KMS-11 (cell line): Measurements from ENCODE around the gene SLC19A1.
A peak's percentile ranks its signal among the peaks of the same experiment; 100 is the strongest.

ENCODE experiments used
- H2AFZ ChIP-seq: fragments of 200-600 bp; sonication (generic); 2 replicates; pipeline ENCODE4 v1.6.1; 2016; ENCODE audit warnings: antibody characterized with exemption, mixed run types, low read depth
- H3K27ac ChIP-seq: fragments of 200-600 bp; sonication (generic); 2 replicates; pipeline ENCODE4 v1.6.1; 2016; ENCODE audit warnings: mild to moderate bottlenecking, mixed run types
- H3K27me3 ChIP-seq: fragments of 200-600 bp; sonication (generic); 2 replicates; pipeline ENCODE4 v1.6.1; 2017; ENCODE audit warnings: mild to moderate bottlenecking, low read depth, mixed run types, moderate library complexity; ENCODE audit not compliant: insufficient read depth
- H3K36me3 ChIP-seq: fragments of 200-600 bp; sonication (generic); 2 replicates; pipeline ENCODE4 v1.6.1; 2017; ENCODE audit warnings: mild to moderate bottlenecking, mixed run types; ENCODE audit not compliant: insufficient read depth
- H3K4me1 ChIP-seq: fragments of 200-600 bp; sonication (generic); 2 replicates; pipeline ENCODE4 v1.6.1; 2016; ENCODE audit warnings: mild to moderate bottlenecking, low read depth, mixed run types; ENCODE audit not compliant: poor library complexity, severe bottlenecking
- H3K4me2 ChIP-seq: fragments of 200-600 bp; sonication (generic); 2 replicates; pipeline ENCODE4 v1.7.0; 2016; ENCODE audit warnings: mild to moderate bottlenecking, mixed run types
- H3K4me3 ChIP-seq: fragments of 200-600 bp; sonication (generic); IDR thresholded peaks from 2 replicates; pipeline ENCODE4 v1.6.1; 2017; ENCODE audit warnings: low read depth, low read length, mixed read lengths; ENCODE audit not compliant: insufficient read depth
- H3K79me2 ChIP-seq: fragments of 200-600 bp; sonication (generic); 2 replicates; pipeline ENCODE4 v1.6.1; 2016; ENCODE audit warnings: low read depth, mixed run types; ENCODE audit not compliant: insufficient read depth
- H3K9ac ChIP-seq: fragments of 200-600 bp; sonication (generic); 2 replicates; pipeline ENCODE4 v1.6.1; 2016; ENCODE audit warnings: mild to moderate bottlenecking, mixed run types
- H4K20me1 ChIP-seq: fragments of 200-600 bp; sonication (generic); 2 replicates; pipeline ENCODE4 v1.6.1; 2016; ENCODE audit warnings: mild to moderate bottlenecking, mixed run types; ENCODE audit not compliant: insufficient read depth
- TF ChIP-seq, protein P1 (sequence below): fragments of 200-600 bp; sonication (generic); conservative IDR thresholded peaks from 2 replicates; pipeline ENCODE4 v1.6.1; 2017; ENCODE audit warnings: low read depth, mild to moderate bottlenecking, antibody characterized with exemption, low read length, moderate library complexity, mixed read lengths

Gene SLC19A1

GRCh38 chr21:45542242-45542666, at the start of gene SLC19A1:
TSS of gene SLC19A1 (minus strand) at chr21:45542440. CDS start at chr21:45537959, 4,481 bp downstream.
- Histone ChIP-seq H3K36me3 (no peaks in the 10 kb centered on the region), H3K4me1 (no peaks in the 10 kb centered on the region), H3K9ac (peak within 1 kb of the TSS; percentile 95), H4K20me1 (no peaks in the 10 kb centered on the region), H3K27me3 (peaks cover 4% of the 10 kb centered on the region; the same call in 1 of the 2 replicates), H3K4me2 (peak within 1 kb of the TSS; percentile 94), H2AFZ (peak within 1 kb of the TSS; percentile 53), H3K27ac (peak within 1 kb of the TSS; percentile 74), H3K4me3 (peak within 1 kb of the TSS; percentile 45), H3K79me2 (peaks cover 38% of the 10 kb centered on the region)
- TF ChIP-seq, protein P1, sequence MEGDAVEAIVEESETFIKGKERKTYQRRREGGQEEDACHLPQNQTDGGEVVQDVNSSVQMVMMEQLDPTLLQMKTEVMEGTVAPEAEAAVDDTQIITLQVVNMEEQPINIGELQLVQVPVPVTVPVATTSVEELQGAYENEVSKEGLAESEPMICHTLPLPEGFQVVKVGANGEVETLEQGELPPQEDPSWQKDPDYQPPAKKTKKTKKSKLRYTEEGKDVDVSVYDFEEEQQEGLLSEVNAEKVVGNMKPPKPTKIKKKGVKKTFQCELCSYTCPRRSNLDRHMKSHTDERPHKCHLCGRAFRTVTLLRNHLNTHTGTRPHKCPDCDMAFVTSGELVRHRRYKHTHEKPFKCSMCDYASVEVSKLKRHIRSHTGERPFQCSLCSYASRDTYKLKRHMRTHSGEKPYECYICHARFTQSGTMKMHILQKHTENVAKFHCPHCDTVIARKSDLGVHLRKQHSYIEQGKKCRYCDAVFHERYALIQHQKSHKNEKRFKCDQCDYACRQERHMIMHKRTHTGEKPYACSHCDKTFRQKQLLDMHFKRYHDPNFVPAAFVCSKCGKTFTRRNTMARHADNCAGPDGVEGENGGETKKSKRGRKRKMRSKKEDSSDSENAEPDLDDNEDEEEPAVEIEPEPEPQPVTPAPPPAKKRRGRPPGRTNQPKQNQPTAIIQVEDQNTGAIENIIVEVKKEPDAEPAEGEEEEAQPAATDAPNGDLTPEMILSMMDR, result no peak

- peaks cover 31% of the 10 kb centered on the region for H3K27me3 ChIP-seq
- H3K36me3 ChIP-seq, result no peaks in the 10 kb centered on the region
- no peaks in the 10 kb centered on the region for H4K20me1 ChIP-seq
- 0 out of 2 replicates have a peak overlapping the region, but pooled peaks have one; percentile 15 for H2AFZ ChIP-seq
- no peak overlapping the region for H3K4me3 ChIP-seq
- H3K27ac ChIP-seq, result no peak overlapping the region
- TF ChIP-seq, protein P1, result no peak
- no peak overlapping the region for H3K9ac ChIP-seq
- H3K4me2 ChIP-seq, result peak overlapping the region; percentile 68
- peaks cover 19% of the 10 kb centered on the region for H3K4me1 ChIP-seq
- H3K79me2 ChIP-seq, result no peaks in the 10 kb centered on the region
Observed at GRCh38 chr21:45591619-45592207, 49.5 kb upstream of the SLC19A1 start.

GRCh38 chr21:45590726-45591618, 48.7 kb upstream of the SLC19A1 start:
- no peak overlapping the region for H3K9ac ChIP-seq
- TF ChIP-seq, protein P1, result no peak
- H3K79me2 ChIP-seq, result no peaks in the 10 kb centered on the region
- peak overlapping the region; percentile 57; the same call in 1 of the 2 replicates for H2AFZ ChIP-seq
- no peaks in the 10 kb centered on the region for H4K20me1 ChIP-seq
- H3K4me2 ChIP-seq, result peak overlapping the region; percentile 68
- H3K4me3 ChIP-seq, result no peak overlapping the region
- peaks cover 19% of the 10 kb centered on the region for H3K4me1 ChIP-seq
- no peaks in the 10 kb centered on the region for H3K36me3 ChIP-seq
- H3K27me3 ChIP-seq, result peaks cover 38% of the 10 kb centered on the region
- H3K27ac ChIP-seq, result no peak overlapping the region

DNA sequence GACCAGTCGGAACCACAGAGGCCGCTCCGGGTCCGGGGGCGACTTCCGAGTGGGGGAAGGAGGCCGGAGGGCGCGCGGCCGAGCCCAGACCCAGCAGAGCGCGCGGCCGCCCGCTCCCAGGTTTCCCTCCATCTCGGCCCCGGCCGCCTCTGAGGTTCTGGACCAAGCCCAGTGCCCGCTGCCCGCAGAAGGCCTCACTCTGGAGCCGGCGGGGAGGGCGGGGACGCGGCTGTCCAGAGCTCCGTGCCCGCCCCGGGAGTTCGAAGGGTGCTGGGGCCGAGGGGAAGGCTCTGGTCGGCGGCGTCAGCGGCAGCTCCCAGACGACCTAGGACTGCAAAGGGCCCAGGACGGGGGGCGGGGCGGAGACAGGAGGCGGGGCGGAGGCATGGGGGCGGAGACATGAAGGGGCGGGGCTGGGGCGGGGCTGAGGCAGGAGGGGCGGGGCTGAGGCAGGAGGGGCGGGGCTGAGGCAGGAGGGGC, 48.0 kb upstream of the SLC19A1 start:
- Histone ChIP-seq H3K27me3 (peaks cover 44% of the 10 kb centered on the region), H3K27ac (no peak overlapping the region), H3K9ac (no peak overlapping the region), H3K79me2 (no peaks in the 10 kb centered on the region), H3K4me2 (no peak overlapping the region), H2AFZ (no peak overlapping the region), H3K36me3 (no peaks in the 10 kb centered on the region), H3K4me3 (no peak overlapping the region), H3K4me1 (peaks cover 19% of the 10 kb centered on the region), H4K20me1 (no peaks in the 10 kb centered on the region)
- TF ChIP-seq, protein P1, result no peak
